Cortex of kidney (tissue), 1 donor: ENCODE measurements around the gene TNFAIP8L3.

Experiments used
- DNase-seq: peaks from one replicate; lab custom pipeline; 2025; lab: John Stamatoyannopoulos, UW

TNFAIP8L3 gene

DNA sequence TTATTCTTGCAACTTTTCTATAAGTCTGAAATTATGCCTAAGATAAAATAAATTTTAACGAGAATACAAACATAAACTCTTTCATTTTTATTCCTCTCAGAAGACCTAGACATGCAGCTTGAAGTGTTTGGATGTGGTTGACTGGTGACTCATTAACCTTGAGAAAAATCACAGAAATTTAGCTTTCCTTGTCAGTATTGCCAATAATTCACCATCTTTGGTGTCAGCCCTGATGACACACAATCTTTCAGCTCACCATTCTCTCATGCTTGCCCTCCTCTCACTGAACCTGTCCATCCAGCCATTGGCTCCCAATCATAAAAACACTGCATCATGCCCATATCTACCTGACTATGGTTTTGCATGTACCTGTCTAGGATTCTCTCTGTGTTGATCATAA lies 22.6 kb upstream of the TNFAIP8L3 start:
- no peak for DNase-seq

DNA sequence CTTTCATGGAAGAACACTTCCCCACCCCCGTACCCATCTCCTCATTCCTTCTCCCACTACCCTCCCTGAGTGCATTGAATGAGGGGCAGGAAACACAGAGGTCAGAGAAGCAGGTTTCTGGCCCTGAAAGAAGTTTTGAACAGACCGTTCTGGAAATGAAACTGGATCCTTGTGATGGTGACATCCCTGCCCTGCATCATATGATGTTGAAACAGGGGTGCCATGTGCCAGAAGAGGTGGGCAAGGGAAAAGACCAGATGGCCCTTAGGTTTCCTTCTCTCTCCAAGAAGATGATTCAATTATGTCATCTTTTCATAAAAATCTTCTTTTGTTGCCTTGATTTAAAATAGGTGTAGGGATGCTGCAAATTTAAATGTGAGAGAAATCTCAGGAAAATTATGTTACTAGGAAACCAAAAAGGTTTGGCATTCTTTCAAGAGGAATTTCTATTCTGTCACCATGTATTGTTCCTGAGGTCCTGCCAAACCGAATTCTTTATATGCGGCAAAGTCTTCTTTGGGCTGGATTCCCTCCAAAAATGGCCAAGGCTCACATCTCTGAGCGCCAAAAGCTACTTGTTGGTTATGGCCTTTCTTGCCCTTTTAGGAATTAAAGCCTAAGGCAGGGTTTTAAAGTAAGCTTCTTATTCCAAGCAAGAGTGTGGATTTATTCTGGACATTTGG lies 19.9 kb upstream of the TNFAIP8L3 start:
- no peak for DNase-seq

- no peak for DNase-seq
Measured at GRCh38 chr15:51112078-51112477, 17.4 kb upstream of the TNFAIP8L3 start.

- no peak for DNase-seq
Measured at GRCh38 chr15:51111061-51111460, 16.4 kb upstream of the TNFAIP8L3 start.

DNA sequence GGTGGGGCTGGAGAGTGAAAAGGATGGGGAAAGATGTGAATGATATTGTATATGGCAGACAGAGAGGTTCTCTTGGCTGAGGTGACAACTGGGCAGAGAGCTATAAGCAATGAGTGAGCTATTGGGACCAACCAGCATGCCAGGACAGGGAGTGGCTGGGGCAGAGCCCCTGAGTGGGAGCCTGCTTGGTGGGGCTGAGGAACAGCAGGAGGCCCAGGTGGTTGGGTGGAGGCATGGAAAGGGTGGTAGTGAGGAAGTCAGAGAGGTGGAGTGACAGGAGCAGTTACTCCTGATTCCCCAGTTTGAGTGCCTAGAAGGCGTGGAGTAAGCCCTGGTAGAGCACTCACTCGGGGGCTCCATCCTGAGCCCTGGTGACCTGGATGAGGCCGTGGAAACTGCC lies 15.5 kb upstream of the TNFAIP8L3 start:
- no peak for DNase-seq

DNA sequence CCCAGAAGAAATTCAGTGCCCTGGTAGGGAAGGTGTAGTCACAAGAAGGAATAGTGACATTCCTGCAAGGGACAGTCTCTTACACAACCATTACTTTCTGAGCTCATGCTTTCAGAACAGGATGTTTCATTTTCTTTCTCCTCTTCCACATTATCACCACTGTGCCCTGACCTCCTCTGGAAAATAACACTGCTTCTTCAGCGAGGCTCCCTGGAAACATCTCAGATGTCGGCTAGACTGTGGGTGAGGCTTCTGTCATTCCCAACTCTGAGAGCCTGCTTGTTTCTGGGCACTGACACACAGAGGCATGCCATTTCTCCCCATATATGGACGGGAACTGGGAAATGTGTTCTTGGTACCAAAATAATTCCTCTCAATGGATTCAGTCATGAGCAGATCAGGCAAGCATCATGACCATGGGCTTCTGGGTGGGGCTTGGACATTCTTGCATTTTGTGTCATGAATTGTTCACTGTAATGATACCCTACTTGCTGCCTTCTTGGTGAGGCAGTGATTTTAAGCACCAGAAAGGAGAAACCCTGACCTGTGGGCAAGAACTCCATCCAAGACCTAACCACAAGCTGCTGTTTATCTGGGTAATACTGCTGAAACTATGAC lies 14.3 kb upstream of the TNFAIP8L3 start:
- DNase-seq = no peak

- DNase-seq = no peak
Measured at GRCh38 chr15:51107612-51108011, 12.9 kb upstream of the TNFAIP8L3 start.

DNA sequence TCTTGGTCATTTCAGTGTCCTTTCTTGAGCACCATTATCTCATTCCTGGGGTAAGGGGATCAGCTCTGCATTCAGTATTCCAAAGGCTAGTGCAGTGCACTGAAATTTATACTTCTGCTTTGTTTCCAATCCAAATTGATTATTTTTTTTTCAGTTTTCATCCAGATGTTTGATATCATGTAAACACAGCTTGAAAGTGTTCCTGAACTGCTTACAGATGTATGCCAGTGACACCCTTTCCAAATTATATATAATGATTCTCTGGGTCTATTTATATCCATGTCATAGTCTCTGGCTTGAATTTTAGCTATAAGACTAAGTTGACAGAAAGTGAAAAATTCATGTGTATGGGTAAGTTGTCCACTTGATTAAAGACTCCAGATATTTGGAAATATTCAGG lies 11.8 kb upstream of the TNFAIP8L3 start:
- DNase-seq = no peak

DNA sequence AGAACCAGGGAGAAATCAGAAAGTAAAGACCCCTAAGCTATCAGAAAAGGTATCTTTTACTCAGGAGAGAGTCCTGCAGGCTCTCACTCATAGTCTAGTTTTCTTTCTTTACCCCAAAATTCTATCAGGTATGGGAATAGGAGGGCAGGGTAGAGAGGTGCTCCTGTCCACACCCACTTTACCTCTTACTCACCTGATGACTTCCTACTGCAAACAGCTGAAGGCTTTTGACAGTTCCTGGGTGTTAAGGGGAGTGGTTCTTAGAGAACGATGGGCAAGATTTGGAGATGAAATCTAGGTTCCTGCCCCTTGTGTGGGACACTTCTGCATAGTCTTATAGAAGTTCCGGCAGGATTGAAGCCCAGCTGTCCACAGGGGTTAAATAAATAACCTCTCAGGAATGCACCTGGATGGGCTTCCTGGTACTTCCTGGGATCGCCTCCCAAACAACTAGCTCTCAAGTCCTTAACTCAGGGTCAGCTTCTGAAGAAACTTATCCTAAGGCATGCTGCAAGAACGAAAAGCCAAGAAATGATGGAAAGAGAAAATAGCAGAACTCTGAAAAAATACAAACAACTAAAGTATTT lies 10.8 kb upstream of the TNFAIP8L3 start:
- DNase-seq = no peak

- DNase-seq = no peak
Measured at GRCh38 chr15:51104512-51104911, 9.8 kb upstream of the TNFAIP8L3 start.

DNA sequence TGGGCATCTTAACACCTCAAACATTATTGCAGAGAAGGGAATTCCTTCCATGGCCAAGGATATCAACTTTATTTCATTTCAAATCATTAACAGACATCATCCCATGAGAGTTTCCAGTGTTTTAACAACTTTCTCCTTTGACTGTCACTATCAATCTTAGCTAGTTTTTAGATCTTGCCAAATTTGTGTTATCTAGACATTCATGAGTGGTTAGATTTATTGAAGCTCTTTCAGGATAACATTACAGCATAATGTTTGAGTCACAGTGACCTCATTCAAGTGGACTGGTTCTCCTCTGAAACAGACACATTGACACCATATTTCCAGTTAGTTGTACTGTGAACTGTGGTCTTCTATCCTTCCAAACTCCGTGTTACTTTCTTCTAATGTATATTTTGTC lies 8.6 kb upstream of the TNFAIP8L3 start:
- DNase-seq = no peak

- no peak for DNase-seq
Measured at GRCh38 chr15:51100785-51101489, 6.2 kb upstream of the TNFAIP8L3 start.

GRCh38 chr15:51099185-51099584 lies 4.5 kb upstream of the TNFAIP8L3 start:
- DNase-seq = no peak

DNA sequence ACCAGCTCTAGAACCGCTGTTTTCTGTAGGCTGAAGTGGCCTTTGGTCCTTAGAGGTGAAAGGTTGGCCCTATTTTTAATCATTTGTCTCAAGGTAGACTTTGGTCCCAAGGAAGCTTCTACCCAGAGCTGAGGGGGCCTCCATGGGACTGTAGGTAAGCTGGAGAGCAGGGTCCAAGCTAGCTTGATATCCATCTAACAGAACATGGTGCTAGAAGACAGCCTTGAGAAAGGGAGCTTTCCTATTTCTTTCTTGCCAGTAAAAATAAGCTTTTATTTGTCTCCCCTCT lies 3.6 kb upstream of the TNFAIP8L3 start:
- DNase-seq = no peak

- DNase-seq = no peak
Measured at GRCh38 chr15:51097553-51098330, 3.0 kb upstream of the TNFAIP8L3 start.

GRCh38 chr15:51096976-51097375 lies 2.3 kb upstream of the TNFAIP8L3 start:
- DNase-seq = no peak

DNA sequence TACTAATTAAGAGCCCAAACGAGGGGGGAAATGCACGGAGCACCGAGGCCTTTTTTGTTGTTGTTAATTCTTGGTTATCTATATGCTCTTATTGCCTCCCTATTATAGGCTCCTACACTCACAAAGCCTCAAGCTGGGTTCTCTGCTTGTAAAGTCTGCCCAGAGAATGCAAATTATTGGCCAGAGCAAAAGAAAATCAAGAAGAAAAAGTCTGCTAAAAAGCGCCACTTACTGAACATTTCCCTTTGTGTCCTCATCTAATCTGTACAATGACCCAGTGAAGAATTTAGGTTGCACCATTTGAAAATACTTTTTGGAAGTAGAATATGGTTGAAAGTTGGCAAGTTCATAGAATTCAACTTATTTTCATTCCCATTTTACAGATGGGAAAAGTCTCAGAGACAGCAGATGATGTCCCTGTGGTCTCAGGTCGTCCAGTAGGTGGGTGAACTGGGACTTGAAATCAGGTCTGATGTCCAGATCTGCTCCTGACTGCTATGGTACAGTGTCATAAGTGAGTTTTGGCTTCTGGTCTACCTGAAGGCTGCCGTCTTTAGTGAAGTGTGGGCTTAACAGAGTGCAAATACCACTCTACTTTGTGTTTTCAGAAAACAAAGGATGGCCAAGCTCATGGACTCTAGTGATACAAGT lies 1.1 kb upstream of the TNFAIP8L3 start:
- no peak for DNase-seq

- no peak for DNase-seq
Measured at GRCh38 chr15:51093839-51094605, 684 bp downstream of the TNFAIP8L3 start.

DNA sequence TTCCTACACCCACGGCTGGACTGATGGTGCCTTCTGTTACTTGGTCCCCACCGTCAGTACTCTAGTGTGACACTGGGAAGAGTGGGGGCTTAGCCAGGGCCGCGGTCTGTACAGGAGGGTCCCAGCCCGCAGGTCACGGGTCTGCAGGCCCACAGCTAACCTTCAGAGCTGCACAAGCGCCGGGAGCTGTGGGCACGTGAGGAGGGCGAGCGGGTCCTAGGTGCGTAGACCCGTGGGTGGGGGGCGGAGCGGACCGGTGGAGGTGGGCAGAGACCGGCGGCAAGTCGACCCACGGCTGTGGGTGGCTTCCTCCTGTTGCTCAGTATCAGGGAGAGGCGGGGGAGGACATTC lies 1.2 kb downstream of the TNFAIP8L3 start:
- DNase-seq = no peak

DNA sequence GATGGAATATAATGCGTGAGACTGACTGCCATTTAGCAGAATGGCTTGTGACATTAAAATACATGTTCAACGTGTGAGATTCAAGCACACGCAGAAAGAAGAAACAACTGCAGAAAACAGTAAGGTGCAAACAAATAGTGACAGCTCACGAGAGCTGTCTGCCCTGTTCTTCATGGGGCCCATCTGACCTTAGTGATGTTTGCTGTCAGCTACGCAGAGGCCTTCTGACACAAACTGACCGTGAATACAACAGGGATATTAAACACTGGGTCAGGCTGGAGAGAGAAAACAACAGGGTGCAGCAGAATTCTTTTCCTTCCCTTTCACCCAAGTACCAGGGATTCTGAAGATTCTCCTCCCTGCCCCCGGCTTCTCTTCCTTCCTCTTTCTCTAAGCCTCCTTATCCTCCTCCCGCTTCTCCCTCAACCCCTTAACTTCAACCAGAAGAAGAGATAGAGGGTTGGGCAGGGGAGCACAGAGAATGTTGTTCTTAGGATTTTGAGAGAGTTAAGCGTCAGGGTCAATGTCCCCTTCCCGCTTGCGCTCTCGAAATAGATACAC lies 2.1 kb downstream of the TNFAIP8L3 start:
- no peak for DNase-seq

DNA sequence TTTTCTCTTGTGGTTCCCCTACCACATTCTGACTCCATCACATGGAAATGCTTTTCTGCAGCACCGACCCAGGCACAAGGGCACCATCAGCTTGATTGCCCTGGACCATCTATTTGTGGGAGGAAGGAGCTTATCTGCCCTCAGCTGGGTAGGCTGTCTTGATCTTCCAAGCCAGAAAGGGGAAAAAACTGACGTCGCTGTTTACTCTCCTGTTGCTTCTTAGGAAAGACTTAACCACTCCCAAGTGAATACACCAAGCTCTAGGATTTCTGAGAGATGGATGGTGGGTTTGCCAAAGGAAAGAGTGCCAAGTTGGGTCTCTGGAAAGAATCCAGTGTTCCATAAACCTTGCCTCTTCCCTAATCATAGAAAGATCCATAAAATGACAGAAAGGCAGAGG lies 4.0 kb downstream of the TNFAIP8L3 start:
- no peak for DNase-seq
